ENCODE results near the gene RAD51B.

DNA sequence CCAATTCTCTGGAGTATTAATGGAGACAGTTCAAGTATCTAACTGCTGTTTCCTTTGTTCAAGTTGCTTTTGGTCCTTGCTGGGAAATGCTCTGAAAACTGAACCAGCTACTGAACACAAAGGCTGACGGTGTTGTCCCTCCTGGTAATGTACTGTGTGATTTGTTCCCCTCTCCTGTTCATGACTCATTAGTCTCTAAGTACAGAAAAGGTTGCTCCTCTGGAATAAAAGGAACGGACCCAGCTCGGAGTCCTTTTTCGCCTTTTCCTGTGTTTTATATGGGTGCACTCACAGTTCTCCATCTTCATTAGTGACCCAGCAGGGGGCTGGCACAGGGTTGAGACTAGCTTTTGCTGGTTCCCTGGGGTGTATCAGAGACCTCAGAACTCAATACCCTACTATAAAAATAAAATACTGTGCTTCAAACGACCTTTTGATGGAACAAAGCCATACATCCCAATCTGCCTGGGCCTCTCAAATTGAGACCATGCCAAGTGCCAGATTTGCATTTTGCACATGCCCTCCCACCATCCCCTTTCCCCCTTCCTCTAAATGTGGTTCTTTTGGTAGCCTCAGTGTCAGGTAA is 269.7 kb downstream of the RAD51B start:
- TF ChIP-seq, protein P1, sequence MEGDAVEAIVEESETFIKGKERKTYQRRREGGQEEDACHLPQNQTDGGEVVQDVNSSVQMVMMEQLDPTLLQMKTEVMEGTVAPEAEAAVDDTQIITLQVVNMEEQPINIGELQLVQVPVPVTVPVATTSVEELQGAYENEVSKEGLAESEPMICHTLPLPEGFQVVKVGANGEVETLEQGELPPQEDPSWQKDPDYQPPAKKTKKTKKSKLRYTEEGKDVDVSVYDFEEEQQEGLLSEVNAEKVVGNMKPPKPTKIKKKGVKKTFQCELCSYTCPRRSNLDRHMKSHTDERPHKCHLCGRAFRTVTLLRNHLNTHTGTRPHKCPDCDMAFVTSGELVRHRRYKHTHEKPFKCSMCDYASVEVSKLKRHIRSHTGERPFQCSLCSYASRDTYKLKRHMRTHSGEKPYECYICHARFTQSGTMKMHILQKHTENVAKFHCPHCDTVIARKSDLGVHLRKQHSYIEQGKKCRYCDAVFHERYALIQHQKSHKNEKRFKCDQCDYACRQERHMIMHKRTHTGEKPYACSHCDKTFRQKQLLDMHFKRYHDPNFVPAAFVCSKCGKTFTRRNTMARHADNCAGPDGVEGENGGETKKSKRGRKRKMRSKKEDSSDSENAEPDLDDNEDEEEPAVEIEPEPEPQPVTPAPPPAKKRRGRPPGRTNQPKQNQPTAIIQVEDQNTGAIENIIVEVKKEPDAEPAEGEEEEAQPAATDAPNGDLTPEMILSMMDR (conservative IDR thresholded peaks at IDR 0.05 in 1 of 2, IDR thresholded peaks at IDR 0.05 in 1 of 2; ENCODE audit: low read depth in 1 of 2, low read length in 2 of 2): no peak
- TF ChIP-seq EZH2 (IDR thresholded peaks at IDR 0.05; ENCODE audit: low read length, missing control alignments): no peak
